Measurements from ENCODE around the gene NCAM2. TPM values are rescaled to one million over a fixed set of nuclear protein-coding genes. Genes with fewer than 3 reads are reported as not detected.

Gene NCAM2
- total and polyA plus RNA-seq, 2 experiments from 2014 or later = 1.7 to 6.3 TPM

GRCh38 chr21:21196848-21197247 lies 198.6 kb downstream of the NCAM2 start:
- no peak overlapping the region for H3K27ac ChIP-seq
- no peaks in the 10 kb centered on the region for H3K79me2 ChIP-seq
- H3K27me3 ChIP-seq = no peaks in the 10 kb centered on the region
- DNase-seq (ENCODE audit: low spot score) = no peak
- H3K4me2 ChIP-seq = no peak overlapping the region
- H4K20me1 ChIP-seq (ENCODE audit: insufficient read depth, poor library complexity, severe bottlenecking) = no peaks in the 10 kb centered on the region
- H3K9me2 ChIP-seq (replicated peaks; ENCODE audit: insufficient read depth) = no peaks in the 10 kb centered on the region
- H3K36me3 ChIP-seq (replicated peaks; ENCODE audit: insufficient read depth, low read depth) = no peaks in the 10 kb centered on the region
- H2AFZ ChIP-seq = no peak overlapping the region
- WGBS (ENCODE audit: low lambda C conversion rate, missing lambda C conversion rate) = 89% methylated on average over 11 of the region's 11 CpGs
- H3K9me3 ChIP-seq (ENCODE audit: low read depth) = no peaks in the 10 kb centered on the region
- TF ChIP-seq CTCF (IDR thresholded peaks at IDR 0.05; ENCODE audit: poor library complexity) (no peak), EZH2phosphoT487 (IDR thresholded peaks at IDR 0.05; ENCODE audit: low read depth, severe bottlenecking, unreplicated experiment) (no peak), EZH2 (IDR thresholded peaks at IDR 0.05; ENCODE audit: borderline replicate concordance) (no peak)
- no peaks in the 10 kb centered on the region for H3K4me1 ChIP-seq (ENCODE audit: insufficient read depth)
- H3K4me3 ChIP-seq = no peak overlapping the region

GRCh38 chr21:21199342-21200102 lies 201.3 kb downstream of the NCAM2 start:
- Histone ChIP-seq H3K4me2 (no peak overlapping the region), H2AFZ (no peak overlapping the region), H3K27ac (no peak overlapping the region)

GRCh38 chr21:21200103-21200938 lies 202.1 kb downstream of the NCAM2 start:
- no peak overlapping the region for H3K4me2 ChIP-seq
- no peaks in the 10 kb centered on the region for H3K79me2 ChIP-seq
- DNase-seq (ENCODE audit: low spot score) = peak; percentile 62
- H2AFZ ChIP-seq = no peak overlapping the region
- H3K36me3 ChIP-seq (replicated peaks; ENCODE audit: insufficient read depth, low read depth) = no peaks in the 10 kb centered on the region
- no peaks in the 10 kb centered on the region for H3K27me3 ChIP-seq
- no peak for TF ChIP-seq CTCF (IDR thresholded peaks at IDR 0.05; ENCODE audit: poor library complexity)
- no peak for TF ChIP-seq EZH2phosphoT487 (IDR thresholded peaks at IDR 0.05; ENCODE audit: low read depth, severe bottlenecking, unreplicated experiment)
- TF ChIP-seq EZH2 (IDR thresholded peaks at IDR 0.05; ENCODE audit: borderline replicate concordance) = no peak
- no peak overlapping the region for H3K27ac ChIP-seq
- WGBS (ENCODE audit: low lambda C conversion rate, missing lambda C conversion rate) = 60% methylated on average over 6 of the region's 6 CpGs
- no peaks in the 10 kb centered on the region for H4K20me1 ChIP-seq (ENCODE audit: insufficient read depth, poor library complexity, severe bottlenecking)
- no peaks in the 10 kb centered on the region for H3K4me1 ChIP-seq (ENCODE audit: insufficient read depth)
- H3K4me3 ChIP-seq = no peak overlapping the region
- no peaks in the 10 kb centered on the region for H3K9me3 ChIP-seq (ENCODE audit: low read depth)
- no peaks in the 10 kb centered on the region for H3K9me2 ChIP-seq (replicated peaks; ENCODE audit: insufficient read depth)

More at GRCh38 chr21:21199342-21200102, 201.3 kb downstream of the NCAM2 start:
- TF ChIP-seq CTCF (IDR thresholded peaks at IDR 0.05; ENCODE audit: poor library complexity) (no peak), EZH2 (IDR thresholded peaks at IDR 0.05; ENCODE audit: borderline replicate concordance) (no peak), EZH2phosphoT487 (IDR thresholded peaks at IDR 0.05; ENCODE audit: low read depth, severe bottlenecking, unreplicated experiment) (no peak)
- H3K9me3 ChIP-seq (ENCODE audit: low read depth) = no peaks in the 10 kb centered on the region
- no peak overlapping the region for H3K4me3 ChIP-seq
- H3K4me1 ChIP-seq (ENCODE audit: insufficient read depth) = no peaks in the 10 kb centered on the region
- DNase-seq (ENCODE audit: low spot score) = no peak
- no peaks in the 10 kb centered on the region for H3K36me3 ChIP-seq (replicated peaks; ENCODE audit: insufficient read depth, low read depth)
- no peaks in the 10 kb centered on the region for H3K79me2 ChIP-seq
- H4K20me1 ChIP-seq (ENCODE audit: insufficient read depth, poor library complexity, severe bottlenecking) = no peaks in the 10 kb centered on the region
- H3K27me3 ChIP-seq = no peaks in the 10 kb centered on the region
- no peaks in the 10 kb centered on the region for H3K9me2 ChIP-seq (replicated peaks; ENCODE audit: insufficient read depth)
- 90% methylated on average over 7 of the region's 7 CpGs for WGBS (ENCODE audit: low lambda C conversion rate, missing lambda C conversion rate)

All from hepatocyte (in vitro differentiated cells).